ENCODE results near the gene NBR1.
"Not testable (repeated sequence)": the region's sequence is repeated elsewhere in the genome, so short reads cannot be mapped to it uniquely, and the experiment has no call there.

NBR1 gene

DNA sequence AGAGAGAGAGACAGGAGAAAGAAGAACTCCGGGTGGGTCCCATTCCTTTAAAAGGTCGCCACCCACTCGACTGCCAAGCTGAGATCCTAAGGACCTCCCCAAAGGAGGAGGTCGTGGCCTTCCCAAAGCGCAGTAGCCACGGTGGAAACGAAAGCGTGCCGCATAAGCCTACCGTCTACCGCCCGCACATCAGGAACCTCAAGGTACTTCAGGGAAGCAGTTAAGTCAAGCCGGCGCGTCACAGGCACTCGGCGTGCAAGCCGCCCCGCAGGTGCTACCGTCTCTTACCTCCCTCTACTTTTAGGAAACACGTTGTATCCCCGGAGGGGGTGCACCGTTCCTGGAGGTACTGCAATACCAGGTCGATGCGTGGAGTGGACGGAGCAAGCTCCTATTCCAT is 68.6 kb downstream of the NBR1 start:
- H3K4me1 ChIP-seq (ENCODE audit: insufficient read depth, insufficient read length); H3K4me3 ChIP-seq (ENCODE audit: insufficient read length, low read depth); DNase-seq (ENCODE audit: low read depth, low spot score); H3K9me3 ChIP-seq (ENCODE audit: insufficient read depth, low read length); H3K9ac ChIP-seq (ENCODE audit: insufficient read length, low read depth); H3K27me3 ChIP-seq (ENCODE audit: insufficient read depth, insufficient read length); H3K36me3 ChIP-seq (ENCODE audit: insufficient read depth, insufficient read length, low read length): not testable (repeated sequence)

DNA sequence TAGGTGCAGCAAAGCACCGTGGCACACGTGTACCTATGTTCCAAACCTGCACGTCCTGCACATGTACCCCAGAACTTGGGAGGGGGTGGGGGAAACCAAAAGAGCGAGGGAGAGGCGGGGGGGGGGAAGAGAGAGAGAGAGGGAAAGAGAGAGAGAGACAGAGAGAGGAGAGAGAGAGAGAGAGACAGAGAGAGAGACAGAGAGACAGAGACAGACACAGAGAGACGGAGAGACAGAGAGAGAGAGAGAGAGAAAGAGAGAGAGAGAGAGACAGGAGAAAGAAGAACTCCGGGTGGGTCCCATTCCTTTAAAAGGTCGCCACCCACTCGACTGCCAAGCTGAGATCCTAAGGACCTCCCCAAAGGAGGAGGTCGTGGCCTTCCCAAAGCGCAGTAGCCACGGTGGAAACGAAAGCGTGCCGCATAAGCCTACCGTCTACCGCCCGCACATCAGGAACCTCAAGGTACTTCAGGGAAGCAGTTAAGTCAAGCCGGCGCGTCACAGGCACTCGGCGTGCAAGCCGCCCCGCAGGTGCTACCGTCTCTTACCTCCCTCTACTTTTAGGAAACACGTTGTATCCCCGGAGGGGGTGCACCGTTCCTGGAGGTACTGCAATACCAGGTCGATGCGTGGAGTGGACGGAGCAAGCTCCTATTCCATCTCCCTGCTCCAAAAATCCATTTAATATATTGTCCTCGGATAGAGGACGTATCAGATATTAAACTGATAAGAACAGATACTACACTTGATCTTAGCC is 69.8 kb downstream of the NBR1 start:
- not testable (repeated sequence) for DNase-seq (ENCODE audit: low read depth, low spot score); H3K36me3 ChIP-seq (ENCODE audit: insufficient read depth, insufficient read length, low read length); H3K4me3 ChIP-seq (ENCODE audit: insufficient read length, low read depth); H3K27me3 ChIP-seq (ENCODE audit: insufficient read depth, insufficient read length); H3K4me1 ChIP-seq (ENCODE audit: insufficient read depth, insufficient read length); H3K9ac ChIP-seq (ENCODE audit: insufficient read length, low read depth); H3K9me3 ChIP-seq (ENCODE audit: insufficient read depth, low read length)

DNA sequence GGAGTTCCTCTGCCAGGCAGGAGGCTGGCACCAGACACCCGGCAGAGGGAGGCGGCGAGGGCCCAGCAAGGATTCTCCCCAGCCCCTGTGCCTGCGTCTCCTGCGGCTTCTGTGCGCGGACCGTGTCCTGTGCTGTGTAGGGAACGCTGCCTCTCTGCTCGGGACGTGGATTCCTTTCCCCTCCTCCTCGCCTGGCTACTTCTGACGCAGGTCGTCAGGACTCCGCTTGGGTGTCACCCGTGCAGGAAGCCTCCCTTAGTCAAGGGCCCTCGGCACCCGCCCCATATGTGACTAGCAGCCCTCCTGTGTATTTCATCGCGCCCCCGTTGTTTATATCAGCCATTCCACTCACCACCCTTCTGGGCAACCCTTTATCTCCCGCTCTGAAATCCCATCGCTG is 75.4 kb downstream of the NBR1 start:
- DNase-seq (ENCODE audit: low read depth, low spot score); H3K9ac ChIP-seq (ENCODE audit: insufficient read length, low read depth); H3K4me3 ChIP-seq (ENCODE audit: insufficient read length, low read depth); H3K9me3 ChIP-seq (ENCODE audit: insufficient read depth, low read length); H3K4me1 ChIP-seq (ENCODE audit: insufficient read depth, insufficient read length); H3K27me3 ChIP-seq (ENCODE audit: insufficient read depth, insufficient read length); H3K36me3 ChIP-seq (ENCODE audit: insufficient read depth, insufficient read length, low read length): not testable (repeated sequence)
